HG02798 (cell line): ENCODE results near the gene ESRRB.
"Not testable (repeated sequence)": the region's sequence is repeated elsewhere in the genome, so short reads cannot be mapped to it uniquely, and the experiment has no call there.

Source experiments
- ATAC-seq: cut with Tn5 transposase; IDR thresholded peaks from one replicate; pipeline ENCODE4 v1.9.1; 2021; ENCODE audit warnings: mild to moderate bottlenecking; ENCODE audit not compliant: unreplicated experiment, poor library complexity

ESRRB gene

GRCh38 chr14:76531821-76532318 is 155.9 kb downstream of the ESRRB start:
- no peak for ATAC-seq

DNA sequence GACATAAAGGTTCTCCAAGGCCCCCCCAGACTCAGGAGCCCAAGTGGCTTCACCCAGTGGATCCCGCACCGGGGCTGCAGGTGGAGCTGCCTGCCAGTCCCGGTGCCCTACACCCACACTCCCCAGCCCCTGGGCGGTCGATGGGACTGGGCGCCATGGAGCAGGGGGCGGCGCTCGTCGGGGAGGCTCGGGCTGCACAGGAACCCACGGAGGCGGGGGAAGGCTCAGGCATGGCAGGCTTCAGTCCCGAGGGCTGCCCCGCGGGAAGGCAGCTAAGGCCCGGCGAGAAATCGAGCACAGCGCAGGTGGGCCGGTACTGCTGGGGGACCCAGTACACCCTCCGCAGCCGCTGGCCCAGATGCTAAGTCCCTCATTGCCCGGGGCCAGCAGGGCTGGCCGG is 160.7 kb downstream of the ESRRB start:
- not testable (repeated sequence) for ATAC-seq

DNA sequence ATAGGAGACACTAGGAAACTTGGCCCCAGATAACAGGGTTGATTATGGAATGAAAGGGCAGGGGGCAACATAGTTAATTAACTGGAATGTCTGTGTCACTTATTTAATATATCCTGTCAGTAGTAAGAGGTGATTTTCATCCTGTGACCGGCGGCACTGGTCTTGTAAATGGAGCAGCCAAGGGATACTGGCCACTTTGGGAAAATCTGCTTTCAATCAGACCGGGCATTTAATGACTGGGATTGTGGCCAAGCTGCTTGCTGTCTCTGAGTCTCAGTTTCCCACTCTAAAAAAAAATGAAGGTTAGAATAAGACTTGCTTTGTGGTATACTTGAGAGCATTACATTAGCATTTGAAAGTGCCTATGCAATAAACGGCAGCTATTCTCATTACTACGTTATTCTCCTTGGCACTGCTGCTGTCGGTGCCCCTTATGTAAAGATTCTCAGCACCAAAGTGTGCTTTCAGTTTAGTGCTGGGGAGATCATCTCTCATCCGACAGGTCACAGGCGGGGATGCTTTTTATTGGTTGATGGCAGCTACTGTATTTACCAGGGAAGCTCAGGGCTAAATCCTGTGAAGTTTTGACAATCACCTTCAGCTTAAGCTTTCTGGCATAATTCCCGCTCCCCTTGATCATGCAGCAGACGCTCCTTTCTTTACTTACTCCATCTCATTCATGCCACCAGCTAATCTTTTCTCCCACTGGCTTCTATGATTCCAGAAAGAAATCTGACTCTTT is 162.1 kb downstream of the ESRRB start:
- no peak for ATAC-seq

GRCh38 chr14:76538648-76539008 is 162.7 kb downstream of the ESRRB start:
- ATAC-seq, result no peak

- no peak for ATAC-seq
These were observed 163.2 kb downstream of the ESRRB start for GRCh38 chr14:76539130-76539529.

- ATAC-seq, result no peak
These were observed 165.8 kb downstream of the ESRRB start for GRCh38 chr14:76541594-76542219.

- no peak for ATAC-seq
These were observed 170.7 kb downstream of the ESRRB start for GRCh38 chr14:76546426-76547221.

DNA sequence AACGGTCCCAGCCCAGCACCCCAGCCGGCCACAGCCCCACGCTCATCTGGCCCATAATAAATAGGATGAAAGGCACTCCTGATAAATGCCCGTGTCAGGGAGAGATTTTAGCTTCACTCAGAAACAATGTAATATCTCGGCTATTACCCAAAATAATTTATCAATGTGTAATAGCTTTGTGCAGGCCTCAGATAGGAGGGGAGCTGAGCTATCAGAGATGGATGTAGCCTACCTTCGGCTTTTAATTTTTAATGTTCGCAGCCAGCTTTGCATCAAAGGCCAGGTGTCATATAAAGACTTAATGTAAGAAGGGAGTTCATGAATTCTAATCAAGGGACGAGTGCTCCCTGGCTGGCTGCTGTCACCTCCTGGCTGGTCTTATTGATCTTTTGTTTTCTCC is 171.9 kb downstream of the ESRRB start:
- no peak for ATAC-seq

DNA sequence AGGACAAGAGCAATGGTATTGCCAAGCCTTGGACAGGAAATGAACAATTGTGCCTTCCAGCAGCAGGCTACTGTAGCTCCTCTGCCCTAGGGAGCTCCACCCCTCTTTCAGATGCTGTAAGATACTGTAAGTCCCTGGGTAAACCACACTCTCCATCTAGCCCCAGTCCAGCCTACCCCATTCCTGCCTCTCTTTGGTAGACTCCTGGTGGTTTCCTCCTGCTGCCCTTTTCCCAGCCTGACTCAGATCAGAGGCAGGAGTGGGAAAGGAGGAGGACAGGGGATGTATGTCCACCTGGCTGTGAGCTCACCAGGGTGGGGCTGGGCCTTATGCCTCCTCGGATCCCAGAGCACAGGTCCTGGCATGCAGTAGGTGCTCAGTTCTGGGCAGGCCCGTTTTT is 174.6 kb downstream of the ESRRB start:
- ATAC-seq, result no peak

- ATAC-seq, result no peak
These were observed 175.2 kb downstream of the ESRRB start for GRCh38 chr14:76551116-76551515.
